GM12873 (cell line): ENCODE results near the gene SRGAP1.

Experiments
- TF ChIP-seq, protein P1 (sequence below): IDR thresholded peaks from 2 replicates; pipeline ENCODE4 v1.5.1; 2012; ENCODE audit warnings: low read depth, mild to moderate bottlenecking, moderate library complexity, low read length, control low read depth; ENCODE audit not compliant: insufficient read depth; ENCODE audit errors: missing control alignments

The SRGAP1 gene

DNA sequence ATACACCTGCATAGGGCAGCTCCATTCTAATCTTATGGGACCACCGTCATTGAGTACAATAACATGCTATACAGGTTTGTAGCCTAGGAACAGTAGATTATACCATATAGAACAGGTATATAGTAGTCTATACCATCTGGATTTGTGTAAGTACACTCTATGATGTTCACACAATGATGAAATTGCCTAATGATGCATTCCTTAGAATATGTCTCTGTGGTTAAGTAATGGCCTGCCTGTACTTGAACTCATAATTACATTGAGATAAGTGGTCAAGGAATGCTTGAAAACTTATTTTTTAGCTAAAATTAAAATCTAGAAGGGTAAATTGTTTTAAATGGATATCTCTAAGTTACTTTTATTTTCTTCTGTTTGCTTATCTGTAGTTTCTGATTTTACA, 152.7 kb downstream of the SRGAP1 start:
- TF ChIP-seq, protein P1, sequence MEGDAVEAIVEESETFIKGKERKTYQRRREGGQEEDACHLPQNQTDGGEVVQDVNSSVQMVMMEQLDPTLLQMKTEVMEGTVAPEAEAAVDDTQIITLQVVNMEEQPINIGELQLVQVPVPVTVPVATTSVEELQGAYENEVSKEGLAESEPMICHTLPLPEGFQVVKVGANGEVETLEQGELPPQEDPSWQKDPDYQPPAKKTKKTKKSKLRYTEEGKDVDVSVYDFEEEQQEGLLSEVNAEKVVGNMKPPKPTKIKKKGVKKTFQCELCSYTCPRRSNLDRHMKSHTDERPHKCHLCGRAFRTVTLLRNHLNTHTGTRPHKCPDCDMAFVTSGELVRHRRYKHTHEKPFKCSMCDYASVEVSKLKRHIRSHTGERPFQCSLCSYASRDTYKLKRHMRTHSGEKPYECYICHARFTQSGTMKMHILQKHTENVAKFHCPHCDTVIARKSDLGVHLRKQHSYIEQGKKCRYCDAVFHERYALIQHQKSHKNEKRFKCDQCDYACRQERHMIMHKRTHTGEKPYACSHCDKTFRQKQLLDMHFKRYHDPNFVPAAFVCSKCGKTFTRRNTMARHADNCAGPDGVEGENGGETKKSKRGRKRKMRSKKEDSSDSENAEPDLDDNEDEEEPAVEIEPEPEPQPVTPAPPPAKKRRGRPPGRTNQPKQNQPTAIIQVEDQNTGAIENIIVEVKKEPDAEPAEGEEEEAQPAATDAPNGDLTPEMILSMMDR = no peak

DNA sequence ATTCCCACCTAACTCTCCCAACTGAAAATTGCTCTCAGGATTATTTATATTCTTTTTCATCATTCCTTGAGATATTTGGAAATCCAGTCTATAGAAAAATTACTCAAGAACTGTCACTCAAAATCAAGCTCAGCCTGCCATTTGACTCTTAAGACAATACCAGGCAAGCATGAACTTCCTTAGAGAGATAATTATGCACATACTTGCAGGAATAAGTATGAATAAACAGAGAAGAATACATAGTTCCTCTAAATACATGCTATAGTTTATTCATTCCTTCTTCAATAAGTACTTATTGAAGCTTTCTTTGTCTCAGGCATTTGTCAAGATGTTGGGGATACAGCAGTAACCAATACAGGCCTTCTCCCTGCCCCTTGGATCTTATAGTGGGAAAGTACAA, 154.1 kb downstream of the SRGAP1 start:
- TF ChIP-seq, protein P1 = no peak

DNA sequence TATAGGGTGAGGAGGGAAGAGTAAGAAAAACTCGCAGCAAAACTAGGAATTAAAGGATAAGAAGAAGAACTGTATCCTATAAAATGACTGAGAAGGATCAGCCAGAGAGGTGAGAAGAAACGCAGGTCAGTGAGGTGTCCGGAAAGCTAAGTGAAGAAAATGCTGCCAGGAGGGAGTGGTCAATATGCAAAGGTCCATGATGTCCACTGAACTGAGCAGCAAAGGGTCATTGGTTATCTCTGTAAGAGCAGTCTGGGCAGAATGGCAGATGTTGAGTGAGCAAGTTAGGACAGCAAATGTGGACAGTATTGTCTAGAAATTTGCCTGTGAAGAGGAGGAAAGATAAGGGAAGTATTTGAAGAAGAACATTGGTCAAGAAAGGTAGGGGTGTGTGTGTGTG, 155.4 kb downstream of the SRGAP1 start:
- TF ChIP-seq, protein P1 = no peak

GRCh38 chr12:64001439-64001838, 156.9 kb downstream of the SRGAP1 start:
- TF ChIP-seq, protein P1 = no peak

DNA sequence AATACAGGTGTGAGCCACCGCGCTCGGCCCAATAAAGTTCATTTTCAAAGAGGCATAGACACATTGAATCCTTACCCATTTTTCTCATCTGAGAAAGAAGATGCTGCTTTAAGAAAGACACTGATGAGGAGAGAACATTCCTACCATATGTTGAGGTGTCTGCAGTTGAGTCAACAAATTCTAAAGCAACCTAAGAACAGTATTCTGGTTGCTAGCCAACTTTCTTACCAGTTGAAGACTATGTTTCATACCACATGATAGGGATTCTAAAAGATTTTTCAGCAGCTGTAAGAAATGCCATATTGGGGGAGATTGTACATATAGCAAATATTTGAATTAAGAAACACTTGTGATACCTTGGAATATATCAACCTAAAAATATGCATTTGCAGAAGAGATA, 160.1 kb downstream of the SRGAP1 start:
- TF ChIP-seq, protein P1 = no peak

DNA sequence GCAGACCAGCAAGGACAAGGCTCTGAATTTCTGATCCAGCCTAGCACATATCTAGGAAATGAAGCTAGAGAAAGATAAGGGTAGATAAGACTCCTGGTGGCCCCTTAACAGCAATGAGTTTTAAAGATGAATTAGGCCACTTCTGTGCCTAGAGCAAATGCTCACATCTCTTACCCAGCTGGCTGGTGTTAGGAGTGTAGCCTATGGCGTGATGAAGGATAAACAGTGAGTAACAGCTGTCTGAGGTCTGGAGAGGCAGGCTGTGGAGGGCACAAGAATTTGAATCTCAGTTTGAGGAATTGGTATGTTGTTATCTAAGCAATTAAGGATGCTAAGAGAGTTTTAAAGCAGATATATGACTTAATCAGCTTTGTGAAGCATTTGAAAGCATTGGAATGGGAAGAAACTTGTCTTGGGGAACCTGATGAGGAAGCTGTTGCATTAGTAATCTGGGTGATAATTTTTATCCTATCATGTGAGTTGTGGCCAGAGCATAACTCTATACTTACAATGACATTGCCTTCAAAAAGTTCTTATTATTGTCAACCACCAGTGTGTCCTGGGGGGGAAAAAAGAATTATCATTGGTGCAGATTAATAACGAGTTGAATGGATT, 161.8 kb downstream of the SRGAP1 start:
- TF ChIP-seq, protein P1 = no peak

- TF ChIP-seq, protein P1 = no peak
Observed at GRCh38 chr12:64007853-64008252, 163.4 kb downstream of the SRGAP1 start.

DNA sequence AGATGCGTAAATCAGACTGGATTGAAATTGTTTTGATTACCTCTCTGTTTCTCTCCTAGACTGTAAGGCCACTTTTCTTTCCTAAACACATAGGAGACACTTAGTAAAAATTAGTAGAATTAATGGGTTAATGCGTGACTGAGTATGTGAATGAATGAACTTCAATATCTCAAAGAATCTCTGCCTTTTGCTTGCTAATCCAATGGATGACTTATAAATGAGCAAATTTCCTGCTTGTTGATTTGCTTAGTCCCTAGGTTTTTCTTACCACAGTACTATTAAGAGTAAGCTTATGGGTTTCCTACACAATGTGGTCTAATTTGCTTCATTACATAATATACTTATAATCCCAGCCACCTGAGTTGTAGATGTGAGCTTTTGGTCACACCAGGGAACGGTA, 164.1 kb downstream of the SRGAP1 start:
- TF ChIP-seq, protein P1 = no peak
